ENCODE measurements around the gene ACIN1.

ACIN1 gene

DNA sequence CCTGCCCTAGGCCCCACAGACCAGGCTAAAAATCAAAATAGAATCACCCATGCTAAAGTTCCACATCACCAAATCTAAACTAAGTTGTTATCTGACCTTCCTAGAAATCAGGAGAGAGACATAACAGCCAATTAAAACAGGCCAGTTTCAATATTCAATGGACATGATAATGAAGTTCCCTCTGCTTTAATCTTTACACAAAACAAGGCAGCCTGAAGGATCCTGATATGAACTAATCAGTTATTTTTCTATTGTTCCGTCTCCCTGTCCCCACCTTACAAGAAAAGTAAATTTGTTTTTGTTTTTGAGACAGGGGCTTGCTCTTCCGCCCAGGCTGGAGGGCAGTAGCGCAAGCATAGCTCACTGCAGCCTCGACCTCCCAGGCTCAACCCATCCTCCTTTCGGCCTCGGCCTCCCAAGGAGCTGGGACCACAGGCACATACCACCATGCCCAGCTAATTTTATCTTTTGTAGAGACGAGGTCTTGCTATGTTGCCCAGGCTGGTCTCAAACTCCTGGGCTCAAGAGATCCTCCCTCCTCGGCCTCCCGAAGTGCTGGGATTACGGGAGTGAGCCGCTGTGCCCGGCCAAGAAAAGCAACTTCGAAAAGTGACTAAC, 29.5 kb upstream of the ACIN1 start:
- DNase-seq (ENCODE audit: extremely low spot score), result no peak
- POLR2A ChIA-PET, result no interaction called here
- CTCF ChIA-PET, result interaction anchor here (0.7 to 8.8 kb wide), 3 partner anchors 60 to 256 kb away, joined by 3 to 164 read pairs (median 3); partner anchors contain the start of gene SLC7A8
- TF ChIP-seq, protein P1, sequence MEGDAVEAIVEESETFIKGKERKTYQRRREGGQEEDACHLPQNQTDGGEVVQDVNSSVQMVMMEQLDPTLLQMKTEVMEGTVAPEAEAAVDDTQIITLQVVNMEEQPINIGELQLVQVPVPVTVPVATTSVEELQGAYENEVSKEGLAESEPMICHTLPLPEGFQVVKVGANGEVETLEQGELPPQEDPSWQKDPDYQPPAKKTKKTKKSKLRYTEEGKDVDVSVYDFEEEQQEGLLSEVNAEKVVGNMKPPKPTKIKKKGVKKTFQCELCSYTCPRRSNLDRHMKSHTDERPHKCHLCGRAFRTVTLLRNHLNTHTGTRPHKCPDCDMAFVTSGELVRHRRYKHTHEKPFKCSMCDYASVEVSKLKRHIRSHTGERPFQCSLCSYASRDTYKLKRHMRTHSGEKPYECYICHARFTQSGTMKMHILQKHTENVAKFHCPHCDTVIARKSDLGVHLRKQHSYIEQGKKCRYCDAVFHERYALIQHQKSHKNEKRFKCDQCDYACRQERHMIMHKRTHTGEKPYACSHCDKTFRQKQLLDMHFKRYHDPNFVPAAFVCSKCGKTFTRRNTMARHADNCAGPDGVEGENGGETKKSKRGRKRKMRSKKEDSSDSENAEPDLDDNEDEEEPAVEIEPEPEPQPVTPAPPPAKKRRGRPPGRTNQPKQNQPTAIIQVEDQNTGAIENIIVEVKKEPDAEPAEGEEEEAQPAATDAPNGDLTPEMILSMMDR (IDR thresholded peaks at IDR 0.05; ENCODE audit: control extremely low read depth, extremely low read depth, low read depth, missing control alignments), result no peak

DNA sequence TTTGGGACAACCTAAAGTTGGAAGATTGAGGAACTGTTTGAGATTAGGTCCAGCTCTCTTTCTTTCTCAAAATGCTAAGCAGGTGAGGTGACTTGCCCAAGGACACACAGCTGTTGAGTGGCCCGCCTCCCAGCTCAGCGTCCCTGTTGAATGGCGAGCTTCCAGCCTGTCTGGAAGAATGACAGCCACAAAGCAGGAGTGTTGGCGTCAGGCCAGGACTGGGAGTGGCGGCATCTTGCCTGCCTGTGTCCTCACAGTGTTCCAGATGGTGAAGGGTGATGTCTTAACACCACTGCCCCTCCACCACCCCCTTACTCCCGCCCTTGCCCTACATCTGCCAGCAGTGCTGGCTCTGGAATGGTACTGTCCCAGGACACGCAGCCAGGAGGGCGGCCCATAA, 28.5 kb upstream of the ACIN1 start:
- CTCF ChIA-PET, result interaction anchor here (1.0 to 8.8 kb wide), 2 partner anchors 61 to 178 kb away, joined by 3 to 164 read pairs; partner anchors contain the start of gene SLC7A8
- TF ChIP-seq, protein P1 (IDR thresholded peaks at IDR 0.05; ENCODE audit: control extremely low read depth, extremely low read depth, low read depth, missing control alignments), result no peak
- DNase-seq (ENCODE audit: extremely low spot score), result no peak
- POLR2A ChIA-PET, result no interaction called here

DNA sequence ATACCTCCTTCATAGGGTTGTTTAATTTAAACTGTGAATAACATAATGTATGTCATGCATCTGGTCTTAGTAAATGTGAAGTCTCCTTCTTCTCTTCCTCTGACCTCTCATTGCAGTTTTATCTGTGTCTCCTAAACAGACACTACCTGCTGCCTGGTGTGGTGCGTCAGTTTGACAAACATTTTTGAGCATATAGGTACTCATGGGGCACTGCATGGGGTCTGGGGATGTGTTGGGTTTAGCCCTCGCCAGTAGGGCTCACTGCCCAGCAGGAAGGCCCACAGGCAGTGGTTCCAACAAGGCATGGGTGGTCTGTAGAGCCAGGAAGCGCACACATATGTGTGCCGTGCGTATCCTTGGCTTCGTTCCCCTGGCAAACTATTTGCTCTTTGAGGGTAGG, 27.1 kb upstream of the ACIN1 start:
- CTCF ChIA-PET, result interaction anchor here (1.0 to 8.8 kb wide), 24 partner anchors 8 to 438 kb away, joined by 3 to 164 read pairs (median 12); partner anchors contain the start of genes ACIN1, C14orf119, PABPN1 and PPP1R3E
- TF ChIP-seq, protein P1 (IDR thresholded peaks at IDR 0.05; ENCODE audit: control extremely low read depth, extremely low read depth, low read depth, missing control alignments), result no peak
- DNase-seq (ENCODE audit: extremely low spot score), result no peak
- POLR2A ChIA-PET, result no interaction called here

- CTCF ChIA-PET, result interaction anchor here (0.6 to 8.8 kb wide), 53 partner anchors 9 to 439 kb away, joined by 3 to 164 read pairs (median 6); partner anchors contain the start of genes ACIN1, C14orf119, CMTM5 and PABPN1
- TF ChIP-seq, protein P1 (IDR thresholded peaks at IDR 0.05; ENCODE audit: control extremely low read depth, extremely low read depth, low read depth, missing control alignments), result no peak
- peak; percentile 55 for DNase-seq (ENCODE audit: extremely low spot score)
- POLR2A ChIA-PET, result interaction anchor here (1.0 kb wide), 1 partner anchor 181 kb away, joined by 3 read pairs; no protein-coding TSS in a partner anchor
Observed at GRCh38 chr14:23121361-23121771, 26.4 kb upstream of the ACIN1 start.

DNA sequence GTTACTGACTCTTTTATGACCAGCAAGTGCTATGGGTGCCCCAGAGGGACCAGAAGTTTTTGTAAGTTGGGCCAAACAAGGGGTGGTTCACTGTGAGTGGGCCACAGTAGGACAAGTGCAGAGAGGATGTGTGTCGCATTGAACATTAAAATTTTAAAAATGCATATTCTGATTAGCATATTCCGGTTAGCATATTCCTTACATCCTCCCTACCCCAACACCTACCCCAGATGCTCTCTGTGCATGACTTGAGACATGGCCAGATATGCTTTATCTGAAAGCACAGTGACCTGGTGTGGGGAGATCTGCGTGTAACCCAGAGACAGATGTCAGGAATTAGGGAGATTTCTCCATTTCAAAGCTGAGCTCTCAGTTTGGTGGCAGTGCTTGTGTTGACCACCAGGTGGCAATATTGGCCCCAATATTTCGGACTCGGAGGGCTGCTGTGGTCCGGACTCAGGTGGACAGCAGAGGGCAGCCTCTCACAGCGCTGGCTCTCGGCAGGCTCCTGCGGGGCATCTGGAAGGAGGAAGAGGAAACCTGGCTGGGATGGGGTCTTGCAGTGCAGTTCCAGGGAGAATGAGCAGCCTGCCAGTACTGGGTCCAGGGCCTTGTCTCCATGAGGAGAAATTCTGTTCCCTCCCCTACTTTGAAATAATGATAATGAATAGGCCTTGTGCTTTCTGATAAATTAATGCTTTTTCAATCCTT, 25.8 kb upstream of the ACIN1 start:
- POLR2A ChIA-PET, result interaction anchor here (1.0 kb wide), 1 partner anchor 181 kb away, joined by 3 read pairs; no protein-coding TSS in a partner anchor
- TF ChIP-seq, protein P1 (IDR thresholded peaks at IDR 0.05; ENCODE audit: control extremely low read depth, extremely low read depth, low read depth, missing control alignments), result peak; percentile 100
- DNase-seq (ENCODE audit: extremely low spot score), result peak; percentile 90
- CTCF ChIA-PET, result interaction anchor here (0.6 to 8.8 kb wide), 72 partner anchors 9 to 440 kb away, joined by 3 to 164 read pairs (median 5); partner anchors contain the start of genes ACIN1, C14orf119, CMTM5 and HOMEZ
